Stimulated activated CD8-positive, alpha-beta memory T cell treated with anti-CD3 and anti-CD28 coated beads, Interleukin-4, amount 100 ng/mL, for 48 hours (primary cell): ENCODE data around the gene KRTAP6-1.

Experiments used
- DNase-seq: peaks from one replicate; pipeline ENCODE4 v3.0.0-alpha.2; 2020

KRTAP6-1 gene

GRCh38 chr21:30613836-30614235, at the start of gene KRTAP6-1:
Gene KRTAP6-1 (minus strand): TSS chr21:30613930. CDS start chr21:30613904, 26 bp downstream.
- no peak for DNase-seq

DNA sequence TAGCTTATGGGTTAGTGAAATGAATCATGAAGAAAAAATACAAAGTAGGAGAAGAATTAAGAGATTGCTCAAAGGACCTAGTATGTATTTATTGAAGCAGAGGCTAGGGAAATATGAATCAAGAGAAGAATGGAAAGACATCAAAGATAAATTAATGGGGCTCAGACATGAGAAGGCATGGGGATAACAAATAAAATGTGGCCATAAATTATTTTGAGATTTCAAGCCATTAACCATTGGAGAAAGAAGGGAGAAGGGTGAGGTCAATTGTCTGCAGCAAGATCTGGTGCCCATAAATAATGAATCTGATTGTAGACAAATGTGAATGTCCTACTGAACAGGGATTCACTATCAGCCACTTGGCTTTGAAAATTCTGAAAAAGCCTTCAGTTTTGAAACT, 39.2 kb upstream of the KRTAP6-1 start:
- no peak for DNase-seq

GRCh38 chr21:30646904-30647414, 33.2 kb upstream of the KRTAP6-1 start:
- DNase-seq, result no peak

DNA sequence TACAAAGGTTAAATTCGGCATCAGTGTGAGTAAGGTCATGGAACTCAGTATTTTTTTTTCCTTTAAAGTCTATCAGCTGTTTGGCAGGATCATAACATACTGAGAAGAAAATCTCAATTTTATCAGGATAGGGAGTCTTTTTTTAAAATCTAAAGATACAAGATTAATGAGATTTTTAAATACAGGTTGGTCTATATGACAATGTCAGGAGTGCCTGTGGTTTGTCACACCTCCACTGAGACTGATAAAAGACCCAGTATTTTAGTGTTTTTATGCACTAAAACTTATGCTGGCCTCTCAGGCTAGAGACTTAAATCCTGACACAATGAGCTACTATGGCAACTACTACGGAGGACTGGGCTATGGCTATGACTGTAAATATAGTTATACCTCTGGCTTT, 28.8 kb upstream of the KRTAP6-1 start, which contains the start of gene KRTAP20-3:
Gene KRTAP20-3, plus strand, starts transcription at position 301 of the 400 bp plus-strand sequence.
- no peak for DNase-seq

GRCh38 chr21:30638686-30639085, 25.0 kb upstream of the KRTAP6-1 start:
- DNase-seq, result no peak

DNA sequence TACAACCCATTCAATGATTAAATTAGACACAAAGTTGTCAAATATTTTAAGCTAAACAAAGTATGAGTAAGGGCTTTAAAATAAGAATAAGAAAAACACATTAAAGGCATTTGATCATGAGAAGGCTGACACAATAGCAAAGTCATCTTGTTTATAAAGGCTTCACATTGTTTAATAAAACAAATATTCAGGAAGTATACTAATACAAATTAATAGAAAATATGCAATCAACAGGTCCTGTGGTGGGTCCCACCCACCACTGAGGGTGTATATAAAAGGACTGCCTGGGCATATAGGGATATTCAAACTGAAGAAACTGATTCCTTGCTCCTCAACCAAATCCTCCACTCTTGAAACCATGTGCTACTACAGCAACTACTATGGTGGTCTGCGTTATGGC, 21.2 kb upstream of the KRTAP6-1 start, which contains the start of gene KRTAP20-2:
Gene KRTAP20-2, plus strand, starts transcription at position 301 of the 400 bp plus-strand sequence. Its CDS starts 58 bp downstream, at position 359.
- no peak for DNase-seq

- no peak for DNase-seq
Observed at GRCh38 chr21:30629200-30629599, 15.5 kb upstream of the KRTAP6-1 start.

- DNase-seq, result no peak
Observed at GRCh38 chr21:30628109-30628508, 14.4 kb upstream of the KRTAP6-1 start.

DNA sequence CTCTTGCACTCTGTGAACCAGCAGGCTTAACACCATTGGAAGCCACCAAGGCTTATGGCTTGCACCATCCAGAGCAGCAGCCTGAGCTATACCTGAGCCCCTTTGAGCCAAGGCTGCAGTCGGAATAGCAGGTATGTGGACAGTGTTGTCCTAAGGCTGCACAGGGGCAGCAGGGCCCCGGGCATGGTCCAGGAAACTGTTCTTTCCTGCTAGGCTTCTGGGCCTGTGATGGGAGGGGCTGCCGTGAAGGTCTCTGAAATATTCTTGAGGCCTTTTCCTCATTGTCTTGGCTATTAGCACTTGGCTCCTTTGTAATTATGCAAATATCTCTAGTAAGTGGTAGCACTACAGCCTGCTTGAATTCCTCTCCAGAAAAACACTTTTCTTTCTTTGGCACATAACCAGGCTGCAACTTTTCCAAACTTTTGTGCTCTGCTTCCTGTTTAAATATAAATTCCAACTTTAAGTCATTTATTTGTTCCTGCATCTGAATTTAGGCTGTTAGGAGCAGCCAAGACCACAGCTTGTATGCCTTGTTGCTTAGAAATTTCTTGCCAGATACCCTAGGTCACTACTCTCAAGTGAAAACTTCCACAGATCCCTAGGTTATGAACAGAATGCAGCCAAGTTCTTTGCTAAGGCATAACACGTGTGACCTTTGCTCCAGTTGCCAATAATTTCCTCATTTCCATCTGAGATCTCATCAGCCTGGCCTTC, 11.9 kb upstream of the KRTAP6-1 start:
- no peak for DNase-seq

GRCh38 chr21:30623362-30623761, 9.6 kb upstream of the KRTAP6-1 start:
- DNase-seq, result no peak

- DNase-seq, result no peak
Observed at GRCh38 chr21:30620522-30620921, 6.8 kb upstream of the KRTAP6-1 start, which contains the start of gene KRTAP20-4. Gene KRTAP20-4 (plus strand): TSS chr21:30620627.

GRCh38 chr21:30620080-30620479, 6.3 kb upstream of the KRTAP6-1 start:
- DNase-seq, result no peak

DNA sequence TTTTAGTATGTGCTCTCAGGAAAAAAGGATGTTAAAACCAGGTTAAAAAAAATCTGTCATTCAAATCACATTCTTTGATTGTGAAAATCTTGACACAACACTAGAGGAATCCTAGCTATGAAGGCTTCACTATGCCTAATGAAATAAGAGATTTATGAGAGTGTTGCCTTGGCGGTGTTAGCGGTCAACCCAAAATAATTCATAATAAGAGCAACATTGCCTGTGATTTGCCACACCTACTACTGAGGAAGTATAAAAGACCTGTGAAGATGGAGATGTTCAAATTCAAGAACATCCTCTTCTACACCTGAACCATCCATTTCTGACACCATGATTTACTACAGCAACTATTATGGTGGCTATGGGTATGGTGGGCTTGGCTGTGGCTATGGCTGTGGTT, 2.4 kb upstream of the KRTAP6-1 start, which contains the start of gene KRTAP20-1:
Gene KRTAP20-1, plus strand, starts transcription at position 301 of the 400 bp plus-strand sequence. Its CDS starts 30 bp downstream, at position 331.
- DNase-seq, result no peak

GRCh38 chr21:30615199-30615598, 1.5 kb upstream of the KRTAP6-1 start:
- no peak for DNase-seq

DNA sequence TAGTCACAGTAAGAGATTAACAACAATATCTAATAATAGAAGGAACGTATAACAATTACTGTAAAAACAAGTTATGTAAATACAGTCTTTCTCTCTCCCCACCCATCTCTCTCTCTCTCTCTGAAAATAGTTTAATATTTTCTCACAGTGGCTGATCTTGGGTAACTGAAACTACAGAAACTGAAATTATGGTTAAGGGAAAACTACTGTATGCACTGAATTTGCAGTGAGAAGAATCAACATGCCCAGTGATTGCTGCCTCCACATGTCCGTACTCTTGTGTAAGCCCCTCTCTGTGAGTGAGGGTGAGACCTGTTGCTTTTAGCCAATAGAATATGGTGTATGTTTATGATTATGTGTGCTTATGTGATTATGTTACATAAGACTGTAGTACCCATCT, 1.6 kb downstream of the KRTAP6-1 start:
- no peak for DNase-seq

DNA sequence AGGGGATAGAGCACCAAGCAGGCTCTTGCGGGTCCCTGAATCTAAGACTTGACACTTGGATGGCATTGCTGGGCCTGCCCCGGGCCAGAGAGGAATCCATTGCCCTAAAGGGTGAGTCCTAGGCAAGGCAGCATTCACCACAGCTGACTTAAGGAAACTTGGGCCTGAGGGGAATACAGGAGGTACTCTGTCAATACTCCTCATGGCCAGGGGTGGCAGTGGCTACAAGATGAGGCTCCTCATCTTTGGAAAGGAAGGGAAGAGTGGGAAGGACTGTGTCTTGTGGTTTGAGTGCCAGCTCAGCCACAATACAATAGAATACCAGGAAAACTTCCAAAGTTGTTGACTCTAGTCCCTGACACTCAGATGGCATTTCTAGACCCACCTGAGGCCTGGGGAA, 7.8 kb downstream of the KRTAP6-1 start:
- DNase-seq, result no peak

GRCh38 chr21:30600787-30601186, 12.9 kb downstream of the KRTAP6-1 start, which contains the start of gene KRTAP22-1:
Gene KRTAP22-1 (plus strand): TSS chr21:30601087.
- no peak for DNase-seq

DNA sequence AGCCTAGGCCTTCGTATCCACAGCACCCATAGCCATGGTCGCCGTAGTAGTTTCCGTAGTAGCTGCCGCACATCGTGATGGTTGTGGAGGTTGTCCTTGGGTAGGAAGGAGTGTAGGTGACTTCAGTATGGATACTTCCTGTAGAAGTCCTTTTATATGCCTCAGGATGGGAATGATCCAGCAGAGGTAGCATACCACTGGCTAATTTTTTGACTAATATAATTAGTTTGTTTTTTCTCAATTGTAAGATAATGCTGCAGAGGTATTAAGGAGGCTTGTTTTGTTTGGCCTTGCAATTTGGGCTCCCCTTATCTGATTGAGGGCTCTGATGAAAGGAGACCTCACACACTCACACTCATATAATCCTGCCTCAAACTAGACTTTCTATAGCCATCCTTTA, 14.9 kb downstream of the KRTAP6-1 start, which contains the start of gene KRTAP6-2:
Gene KRTAP6-2, minus strand, starts transcription at position 101 of the 400 bp plus-strand sequence. Its CDS starts 28 bp downstream, at position 73.
- DNase-seq, result no peak

- no peak for DNase-seq
Observed at GRCh38 chr21:30592140-30592539, 21.6 kb downstream of the KRTAP6-1 start, which contains the start of gene KRTAP6-3. Gene KRTAP6-3 (plus strand): TSS chr21:30592440. CDS start chr21:30592446, 6 bp downstream.

- no peak for DNase-seq
Observed at GRCh38 chr21:30590297-30590696, 23.4 kb downstream of the KRTAP6-1 start, which contains the start of gene KRTAP22-2. Gene KRTAP22-2 (minus strand): TSS chr21:30590397.

- DNase-seq, result no peak
Observed at GRCh38 chr21:30582870-30583269, 30.9 kb downstream of the KRTAP6-1 start.

DNA sequence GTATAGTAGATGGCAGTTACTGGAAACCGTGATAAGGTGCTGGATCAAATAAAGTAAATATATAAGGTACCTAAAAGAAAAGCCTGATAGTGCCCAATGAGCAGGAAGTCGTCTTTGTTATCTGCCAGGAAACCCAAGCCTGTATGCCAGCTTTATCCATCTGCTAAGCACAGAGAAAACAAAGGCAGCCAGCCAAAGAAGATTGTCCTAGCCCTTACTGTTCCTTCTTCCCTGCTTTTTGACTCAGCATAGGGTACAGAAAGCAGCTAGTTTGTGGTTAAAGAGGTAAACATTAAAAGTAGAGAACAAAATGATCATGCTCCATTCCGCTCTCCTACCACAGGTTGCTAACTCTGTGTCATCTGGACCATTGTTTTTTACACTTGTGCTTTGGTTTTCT, 33.6 kb downstream of the KRTAP6-1 start:
- no peak for DNase-seq

DNA sequence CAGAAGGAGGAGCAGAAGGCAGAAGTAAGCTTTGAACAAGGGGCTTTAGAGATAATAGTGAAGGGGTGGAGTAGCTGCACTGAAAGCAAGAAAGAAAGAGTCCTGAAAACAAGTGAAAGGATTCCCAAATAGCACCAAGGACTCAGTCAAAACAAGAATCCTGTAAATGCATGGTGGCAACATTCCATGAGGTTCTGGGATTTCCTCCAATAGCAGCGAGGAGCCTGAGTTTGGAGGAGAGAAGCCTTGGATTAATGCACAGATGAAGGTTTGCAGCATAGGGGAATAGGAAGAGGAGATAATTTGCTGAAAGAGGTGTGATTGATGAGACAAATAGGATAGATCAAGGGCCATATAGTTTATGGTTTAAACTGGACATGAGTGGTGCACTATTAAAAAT, 34.4 kb downstream of the KRTAP6-1 start:
- no peak for DNase-seq

DNA sequence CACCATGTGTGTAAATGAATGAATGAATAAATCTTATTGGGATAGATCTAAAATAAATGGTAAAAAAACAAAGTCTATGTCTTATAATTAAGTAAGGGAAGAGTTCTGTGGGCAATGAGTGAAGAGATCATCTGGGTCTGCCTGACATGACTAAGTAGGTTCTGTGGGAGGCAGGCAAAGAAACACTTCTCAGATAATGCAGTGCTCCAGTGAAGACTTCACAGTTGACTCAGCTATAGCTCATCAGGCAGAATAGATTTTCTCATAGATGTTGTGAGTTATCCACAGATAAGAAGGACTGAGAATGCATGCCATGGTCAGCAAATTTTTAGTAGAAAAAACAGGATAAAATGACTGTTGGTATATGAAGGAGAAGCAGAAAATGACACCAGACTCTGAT, 36.0 kb downstream of the KRTAP6-1 start:
- DNase-seq, result no peak
